HG02759 (cell line): ENCODE data around the gene H2AZ2.

ENCODE experiments used
- ATAC-seq: cut with Tn5 transposase; IDR thresholded peaks from one replicate; pipeline ENCODE4 v1.9.1; 2021; ENCODE audit warnings: mild to moderate bottlenecking, moderate library complexity; ENCODE audit not compliant: unreplicated experiment

The H2AZ2 gene

DNA sequence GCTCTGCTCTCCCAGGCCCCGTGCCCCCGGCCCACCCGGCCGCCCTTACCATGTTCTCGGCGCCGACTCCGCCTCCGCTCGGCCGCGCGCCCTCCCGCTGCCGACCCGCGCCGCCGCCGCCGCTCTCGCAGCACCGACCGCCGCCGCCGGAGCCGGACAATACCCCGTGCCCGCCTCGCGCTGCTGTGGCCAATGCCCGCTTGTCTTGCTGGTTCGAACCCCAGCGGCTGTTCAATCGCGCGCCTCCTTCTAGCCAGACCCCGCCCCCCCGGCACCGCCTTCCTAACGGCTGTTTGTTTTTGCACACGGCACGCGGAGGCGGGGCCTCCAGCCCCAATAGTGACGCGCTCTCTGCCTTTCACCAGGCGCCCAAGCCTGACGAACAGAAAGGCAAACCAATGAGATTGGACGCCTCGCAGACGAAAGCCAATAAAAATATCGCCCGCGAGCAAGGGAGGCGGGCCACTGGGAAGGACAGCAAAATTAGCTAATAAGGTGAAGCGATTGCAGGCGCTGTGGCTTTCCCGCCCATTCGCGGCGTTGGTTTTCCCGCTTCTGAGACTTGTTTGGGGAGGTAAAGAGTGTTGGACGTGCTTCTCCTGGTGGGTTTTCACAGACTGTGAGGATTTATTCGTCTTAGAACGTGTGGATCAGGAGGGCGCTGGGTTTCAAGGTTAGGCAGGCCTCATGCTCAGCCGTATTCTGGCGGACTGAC, at the start of gene H2AZ2:
Gene H2AZ2, minus strand, starts transcription at position 168 of the 715 bp plus-strand sequence. Its CDS starts 116 bp downstream, at position 52.
- ATAC-seq = peak; percentile 85

DNA sequence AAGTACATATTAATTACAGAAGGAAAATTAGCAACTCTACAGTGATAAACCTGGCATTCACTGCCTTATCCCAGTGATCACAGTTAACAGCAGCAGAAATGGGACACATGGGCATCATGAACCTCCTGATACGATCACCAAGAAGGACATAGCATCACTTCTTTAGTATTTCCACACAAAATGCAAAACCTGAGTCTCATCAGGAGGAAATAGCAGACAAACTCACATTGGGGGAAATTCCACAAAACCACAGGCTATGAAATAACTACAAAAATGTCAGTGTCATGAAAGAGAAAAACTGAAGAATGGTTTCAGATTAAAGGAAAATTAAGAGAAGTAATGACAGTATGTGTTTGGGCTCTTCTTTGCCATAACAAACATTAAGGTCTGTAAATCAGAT, 49.4 kb upstream of the H2AZ2 start:
- ATAC-seq = no peak

DNA sequence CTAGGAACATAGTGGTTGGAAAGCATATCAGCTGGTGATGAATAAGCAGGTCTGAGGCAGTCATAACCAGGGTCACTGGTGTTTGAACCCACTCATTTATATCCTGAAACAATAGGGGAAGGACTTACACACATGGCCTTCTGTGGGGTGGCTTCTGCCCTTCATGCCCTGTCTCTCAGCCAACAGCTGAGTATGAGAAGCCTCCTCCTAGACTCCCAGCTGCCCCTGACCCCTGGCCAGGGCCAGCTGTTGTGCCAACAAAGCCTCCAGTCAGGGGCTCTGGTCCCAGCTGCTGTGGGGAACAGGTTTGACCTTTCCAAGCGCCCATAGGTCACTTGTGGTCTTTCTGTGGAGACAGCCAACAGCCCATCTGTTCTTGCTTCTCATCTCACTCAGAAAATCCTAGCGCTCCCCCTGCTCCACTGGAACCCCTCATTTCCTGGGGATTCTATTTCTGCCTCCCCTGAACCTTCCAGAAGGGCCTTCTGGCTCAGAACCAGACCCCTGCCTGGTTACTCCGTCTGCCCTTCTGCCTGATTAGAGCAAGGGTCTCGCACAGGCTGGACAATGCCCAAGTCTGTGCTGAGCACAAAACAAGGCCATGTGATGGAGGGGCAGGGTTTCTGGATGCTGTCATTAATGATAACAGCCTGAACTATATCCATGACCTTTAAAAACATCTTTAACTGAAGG, 47.1 kb upstream of the H2AZ2 start:
- no peak for ATAC-seq

DNA sequence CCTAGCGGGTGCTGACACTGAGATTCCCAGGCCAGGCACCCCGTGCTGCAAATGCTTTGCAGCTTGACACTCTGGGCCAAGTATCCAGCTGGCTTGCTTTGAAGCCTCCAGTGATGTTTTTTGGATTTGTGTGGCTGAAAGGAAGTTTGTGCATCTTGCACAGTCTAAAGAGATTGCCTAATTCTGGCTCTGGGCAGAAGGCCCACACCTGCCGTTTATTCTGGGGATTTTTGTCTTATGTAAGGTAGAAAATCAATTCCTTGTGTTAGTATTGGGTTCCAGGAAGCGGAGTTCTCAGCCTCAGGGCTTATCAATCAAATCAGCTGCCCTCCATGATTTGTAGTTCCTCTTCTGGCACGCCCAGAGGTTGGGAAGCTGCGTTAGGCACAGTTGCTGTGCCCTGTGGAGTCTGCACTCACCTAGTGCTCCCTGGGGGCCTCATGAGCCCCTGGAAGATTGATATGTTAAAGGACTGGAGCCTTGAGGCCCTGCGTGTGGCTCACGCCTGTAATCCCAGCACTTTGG, 45.9 kb upstream of the H2AZ2 start:
- no peak for ATAC-seq

DNA sequence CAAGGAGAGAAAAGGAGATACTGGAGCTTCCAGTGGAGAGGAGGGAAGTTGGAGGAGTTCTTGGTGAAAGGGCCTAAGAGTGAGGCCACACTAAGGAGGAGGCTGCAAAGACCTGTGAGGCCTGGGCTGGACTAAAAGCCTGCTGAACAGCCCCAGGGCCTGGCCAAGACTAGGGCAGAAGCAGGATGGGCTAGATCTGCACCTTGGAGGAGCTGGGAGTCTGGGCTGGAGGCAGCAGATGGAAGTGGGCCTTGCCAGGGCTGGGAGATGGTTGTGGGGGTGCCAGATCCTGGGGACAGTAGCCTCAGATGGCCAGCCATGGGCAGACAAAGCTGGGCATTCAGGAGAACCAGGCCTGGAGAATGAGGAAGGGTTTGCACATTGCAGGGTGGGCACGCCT, 43.9 kb upstream of the H2AZ2 start:
- no peak for ATAC-seq

DNA sequence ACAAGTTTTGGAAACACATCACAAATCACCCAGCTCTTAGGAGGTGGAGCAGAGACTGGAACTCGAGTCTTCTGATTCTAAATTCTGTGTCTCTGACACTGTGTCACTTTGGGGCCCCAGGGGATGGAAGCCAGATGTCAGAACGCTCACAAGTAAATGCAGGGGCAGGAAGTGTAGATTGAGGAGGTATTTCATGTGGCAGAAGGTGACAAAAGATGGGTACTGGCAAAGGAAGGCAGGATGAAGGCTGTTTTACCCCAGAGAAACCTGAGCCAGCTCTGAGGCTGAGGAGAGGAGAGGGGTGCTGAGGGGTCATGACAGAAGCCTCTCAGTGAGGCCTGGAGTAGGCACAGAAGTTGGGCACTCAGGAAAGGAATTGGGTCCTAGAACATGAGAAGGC, 43.5 kb upstream of the H2AZ2 start:
- no peak for ATAC-seq

DNA sequence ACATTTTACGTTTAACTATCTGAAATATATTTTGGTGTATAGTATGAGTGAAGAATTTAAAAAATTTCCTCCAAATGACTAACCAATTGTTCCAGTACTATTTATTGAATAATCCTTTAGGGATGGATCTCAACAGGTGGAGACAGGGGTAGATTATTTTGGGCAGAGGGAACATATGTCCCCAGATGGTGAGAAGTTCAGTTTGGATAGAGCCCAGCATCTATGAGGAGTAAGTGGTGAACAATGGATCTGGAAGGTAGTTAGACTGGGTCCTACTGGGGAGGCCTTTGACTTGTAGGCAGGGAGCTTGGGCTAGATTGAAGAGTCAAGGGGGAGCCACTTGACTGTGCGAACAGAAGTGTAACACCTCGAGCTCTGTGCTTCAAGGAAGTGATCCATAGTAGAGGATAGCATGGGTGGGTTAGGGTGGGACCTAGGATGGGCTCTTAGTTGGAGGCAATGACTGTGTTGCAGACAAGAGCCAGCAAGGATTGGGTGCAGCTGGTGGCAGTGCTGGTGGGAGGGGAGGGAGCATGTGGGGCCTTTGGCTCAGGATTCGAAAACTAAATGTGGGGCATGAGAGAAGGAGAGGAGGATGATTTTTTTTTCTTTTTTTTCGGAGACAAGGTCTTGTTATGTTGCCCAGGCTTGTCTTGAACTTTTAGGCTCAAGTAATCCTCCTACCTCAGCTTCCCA, 41.3 kb upstream of the H2AZ2 start:
- no peak for ATAC-seq

DNA sequence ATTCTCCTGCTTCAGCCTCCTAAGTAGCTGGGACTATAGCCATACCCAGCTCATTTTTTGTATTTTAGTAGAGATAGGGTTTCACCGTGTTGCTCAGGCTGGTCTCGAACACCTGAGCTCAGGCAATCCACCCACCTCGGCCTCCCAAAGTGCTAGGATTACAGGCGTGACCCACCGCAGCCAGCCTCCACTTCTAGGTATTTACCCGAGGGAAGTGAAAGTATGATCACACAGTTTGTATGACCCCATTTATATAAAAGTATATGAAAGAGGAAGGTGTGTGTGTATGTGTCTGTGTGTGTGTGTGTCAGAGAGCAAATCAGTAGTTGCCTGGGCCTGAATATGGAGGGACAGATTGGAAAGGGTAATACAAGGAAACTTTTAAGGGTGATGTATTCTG, 39.4 kb upstream of the H2AZ2 start:
- no peak for ATAC-seq

DNA sequence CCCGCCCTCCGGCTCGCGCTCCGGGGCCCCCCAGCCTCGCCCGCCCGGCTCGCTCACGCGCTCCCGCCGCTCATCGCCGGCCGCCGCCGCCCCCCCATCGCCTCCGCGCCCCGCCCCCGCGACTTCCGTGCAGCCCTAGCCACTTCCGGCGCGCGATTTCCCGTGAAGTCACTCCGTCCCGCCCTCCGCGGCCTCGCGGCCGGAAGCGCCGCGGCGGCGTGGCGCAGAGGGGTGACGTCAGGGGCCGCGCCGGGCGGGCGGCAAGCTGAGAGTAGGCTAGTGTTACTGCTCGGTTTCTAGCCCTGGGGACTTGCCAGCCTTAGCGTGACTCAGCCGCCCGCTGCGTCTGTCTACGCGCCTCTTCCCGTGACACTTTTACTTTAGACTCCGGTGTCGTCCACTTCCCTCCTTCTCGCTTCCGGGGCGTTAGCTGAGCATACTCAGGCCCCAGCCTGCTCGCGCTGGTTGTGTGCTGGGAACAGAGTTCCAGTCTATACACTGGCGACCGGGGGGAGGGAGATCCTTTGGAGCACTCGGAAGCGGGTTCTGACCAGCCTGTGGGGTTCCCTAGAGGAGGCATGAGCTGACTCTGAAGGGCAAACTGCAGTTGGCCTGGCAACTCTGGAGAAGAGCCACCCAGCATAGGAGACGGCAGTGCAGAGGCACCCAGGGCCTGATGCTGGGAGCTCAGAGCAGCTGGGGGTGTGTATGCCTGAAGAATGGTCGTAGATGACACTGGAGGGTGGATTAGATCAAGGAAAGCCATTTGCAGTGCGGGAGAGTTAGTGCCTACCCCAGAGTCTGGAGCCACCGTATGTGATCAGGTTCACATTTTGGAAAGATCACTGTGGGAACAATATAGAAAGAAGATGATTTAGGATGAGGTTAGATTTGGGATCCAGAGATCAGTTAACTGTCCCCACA, 37.8 kb upstream of the H2AZ2 start, which contains the start of gene PURB:
Gene PURB, minus strand, starts transcription at position 137 of the 924 bp plus-strand sequence. CDS start 182 bp downstream, outside the sequence.
- ATAC-seq = peak; percentile 85

DNA sequence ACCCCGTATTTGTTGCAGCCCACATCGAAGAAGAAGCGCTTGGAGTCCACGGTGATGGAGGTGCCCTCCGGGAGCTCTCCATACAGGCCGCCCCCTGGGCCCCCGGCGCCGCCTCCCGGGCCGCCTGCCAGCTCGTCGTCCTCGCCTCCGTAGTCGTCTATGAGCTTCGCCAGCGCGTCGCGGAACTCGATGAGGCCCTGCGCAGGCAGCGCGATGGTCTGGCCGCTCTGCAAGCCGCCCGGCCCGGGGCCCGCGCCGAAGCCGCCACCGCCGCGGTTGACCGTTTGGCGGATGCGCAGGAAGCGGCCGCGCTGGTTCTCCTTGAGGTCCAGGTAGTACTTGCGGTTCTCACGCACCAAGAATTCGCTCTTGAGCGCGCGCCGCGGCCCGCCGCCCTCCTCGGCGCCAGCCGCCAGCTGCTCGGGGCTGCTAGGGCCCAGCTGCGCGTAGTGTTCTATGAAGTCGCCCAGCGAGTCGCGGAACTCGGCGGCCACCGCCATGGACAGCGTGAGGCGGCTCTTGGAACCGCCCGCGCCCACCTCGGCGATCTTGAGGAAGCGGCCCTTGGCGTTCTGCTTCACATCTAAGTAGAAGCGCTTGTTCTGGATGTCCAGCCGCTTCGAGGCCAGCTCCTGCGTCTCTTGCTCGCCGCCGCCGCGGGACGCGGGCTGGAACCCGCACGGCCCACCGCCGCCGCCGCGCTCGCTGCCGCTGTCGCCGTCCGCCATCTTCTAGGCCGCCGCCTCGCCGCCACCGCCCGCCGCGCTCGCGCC, 36.9 kb upstream of the H2AZ2 start:
- ATAC-seq = peak; percentile 27

DNA sequence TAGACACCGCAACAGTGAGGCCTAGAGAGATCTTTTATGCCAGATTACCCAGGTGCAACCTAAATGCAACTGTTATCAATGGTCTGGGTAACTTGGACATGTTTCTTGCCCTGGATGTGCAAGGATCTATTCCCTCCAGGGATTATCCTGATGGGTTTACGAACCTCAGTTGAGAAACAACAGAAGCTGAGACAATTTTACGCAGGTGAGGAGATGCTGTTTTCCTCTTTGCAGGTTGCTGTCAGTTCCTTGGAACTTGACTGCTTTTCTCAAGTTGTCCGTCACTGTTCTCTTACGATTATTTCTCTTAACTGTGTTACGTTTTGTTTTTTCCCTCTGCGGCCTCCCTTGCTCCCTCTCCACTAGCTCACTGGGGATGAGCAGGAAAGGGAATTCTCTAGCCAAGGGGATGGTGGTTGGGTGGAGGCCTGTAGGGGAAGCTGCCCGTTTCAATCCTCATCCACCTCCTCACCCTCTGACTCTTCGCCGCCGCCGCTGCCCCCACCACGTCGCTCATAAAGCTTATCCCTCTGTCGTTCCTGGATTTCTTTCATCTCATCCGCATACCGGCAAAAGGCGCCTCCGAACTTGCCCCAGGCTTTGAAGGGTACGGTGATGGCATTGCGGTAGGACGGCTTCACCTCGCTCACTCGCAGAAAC, 36.2 kb upstream of the H2AZ2 start:
- no peak for ATAC-seq

DNA sequence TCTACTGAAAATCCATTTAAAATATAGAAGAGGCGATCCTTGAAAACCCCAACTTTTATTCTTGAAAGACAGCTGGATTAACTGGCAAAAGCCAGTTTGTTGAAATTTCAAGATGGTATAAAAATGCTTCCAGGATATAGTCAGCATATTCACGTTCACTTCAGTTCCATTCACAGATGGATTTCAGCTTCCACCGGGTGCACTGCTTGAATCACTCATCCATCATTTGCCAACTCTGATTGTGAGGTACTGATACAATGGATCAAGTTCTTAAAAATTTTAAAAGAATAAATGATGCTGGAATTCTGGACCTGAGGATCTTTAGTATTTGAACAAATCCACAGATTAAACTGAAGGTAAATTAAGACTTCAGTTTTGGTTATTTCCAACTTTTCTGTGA, 35.0 kb upstream of the H2AZ2 start:
- no peak for ATAC-seq

DNA sequence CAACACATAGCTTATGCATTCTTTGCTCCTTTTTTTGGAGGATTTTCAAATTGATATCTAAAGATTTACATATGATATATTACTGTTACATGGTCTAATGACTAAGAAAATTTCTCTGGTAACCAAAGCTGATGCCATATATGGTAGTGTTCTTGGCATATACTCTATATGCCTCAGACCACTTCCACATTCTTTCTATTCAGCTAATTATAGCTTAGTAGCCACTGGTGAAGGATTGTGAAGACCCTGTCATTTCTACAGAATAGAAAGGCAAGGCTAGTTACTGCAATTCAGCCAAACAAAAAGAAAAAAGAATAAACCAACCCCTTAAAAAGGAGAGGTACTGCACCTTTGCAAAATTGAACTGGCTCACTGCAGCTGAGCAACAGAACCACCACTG, 33.7 kb upstream of the H2AZ2 start:
- no peak for ATAC-seq

DNA sequence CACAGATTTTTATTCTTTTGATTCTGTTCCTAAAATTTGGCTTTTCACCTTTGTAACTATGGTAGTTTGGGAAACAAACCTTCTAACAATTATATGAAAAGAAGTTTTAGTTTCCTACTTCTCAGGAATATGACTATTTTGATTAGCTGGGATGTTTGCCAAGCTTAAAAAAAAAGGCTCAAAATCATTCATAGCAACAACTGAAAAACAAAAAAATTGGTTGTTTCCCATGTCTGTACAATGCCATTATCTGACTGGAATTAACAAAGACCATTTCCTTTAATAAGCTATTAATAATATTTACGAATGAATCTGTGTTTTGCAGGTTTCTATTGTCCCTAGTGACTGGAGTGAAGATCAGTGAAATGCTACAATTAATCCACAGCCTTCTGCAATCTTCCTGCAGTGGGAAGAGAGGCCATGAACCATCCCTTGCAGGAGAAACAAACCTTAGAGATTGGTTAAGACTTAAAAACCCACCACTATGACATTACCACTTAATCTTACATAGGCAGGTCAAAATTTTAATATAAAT, 33.2 kb upstream of the H2AZ2 start:
- no peak for ATAC-seq

DNA sequence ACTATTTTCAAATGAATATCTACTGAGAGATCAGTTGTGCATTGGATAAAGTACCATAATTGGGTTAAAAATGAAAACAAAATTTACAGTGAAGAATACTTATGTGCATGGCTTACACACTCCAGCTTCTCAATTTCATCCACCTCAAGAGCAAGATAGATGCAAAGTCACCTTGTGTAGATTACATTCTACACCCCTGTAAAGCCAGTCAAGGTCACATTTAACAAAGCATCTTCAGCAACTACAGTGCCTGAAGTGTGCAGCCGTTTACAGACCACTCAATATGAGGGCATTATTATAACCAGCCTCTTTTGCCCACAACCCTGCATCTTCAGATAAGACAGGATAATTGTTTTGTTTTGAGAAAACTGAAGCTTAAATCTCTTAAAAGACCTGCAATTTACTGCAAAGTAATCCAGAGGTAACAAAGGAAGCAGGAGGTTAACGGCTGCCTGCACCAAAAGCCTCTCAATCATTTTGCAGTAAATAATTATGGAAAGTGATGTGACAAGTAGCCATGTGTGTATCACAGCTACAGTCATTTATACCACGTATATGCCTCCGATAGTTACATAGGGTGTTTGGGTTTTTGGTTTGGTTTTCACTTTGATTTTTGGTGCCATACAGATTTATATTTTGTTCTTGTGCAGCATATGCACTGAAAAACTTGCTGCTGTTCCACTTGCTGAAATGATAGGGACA, 32.6 kb upstream of the H2AZ2 start:
- ATAC-seq = no peak

DNA sequence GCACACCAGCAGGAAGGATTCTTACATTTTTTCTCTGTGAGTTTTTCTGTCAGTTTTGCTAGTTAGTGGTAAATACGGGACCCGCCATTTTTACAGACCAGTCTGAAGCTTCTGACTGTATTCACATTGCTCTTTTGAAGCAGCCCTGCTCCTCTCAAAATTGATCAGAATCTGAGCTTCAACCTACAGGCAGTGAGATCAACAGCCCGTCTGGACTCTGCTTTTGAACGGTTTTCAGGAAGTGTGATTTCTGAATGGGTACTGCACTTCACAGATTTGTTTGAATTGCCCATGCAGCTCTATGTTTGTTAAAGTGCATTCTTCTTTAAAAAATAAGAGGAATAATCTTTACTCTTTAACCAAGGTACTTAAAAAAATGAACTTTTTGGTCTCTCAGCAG, 28.5 kb upstream of the H2AZ2 start:
- ATAC-seq = no peak

DNA sequence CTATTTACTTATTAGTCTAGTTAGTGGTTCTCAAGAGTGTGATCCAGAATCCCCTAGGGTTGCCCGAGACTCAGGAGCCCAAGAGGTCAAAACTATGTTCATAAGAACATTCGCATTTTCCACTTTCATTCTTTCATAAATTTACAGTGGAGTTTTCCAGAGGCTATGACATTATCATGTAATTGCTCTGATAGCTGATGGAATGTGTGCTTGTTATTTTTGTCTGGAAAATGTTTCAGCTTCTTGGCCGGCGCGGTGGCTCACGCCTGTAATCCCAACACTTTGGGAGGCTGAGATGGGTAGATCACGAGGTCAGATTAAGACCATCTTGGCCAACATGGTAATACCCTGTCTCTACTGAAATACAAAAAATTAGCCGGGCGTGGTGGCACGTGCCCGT, 27.4 kb upstream of the H2AZ2 start:
- no peak for ATAC-seq

DNA sequence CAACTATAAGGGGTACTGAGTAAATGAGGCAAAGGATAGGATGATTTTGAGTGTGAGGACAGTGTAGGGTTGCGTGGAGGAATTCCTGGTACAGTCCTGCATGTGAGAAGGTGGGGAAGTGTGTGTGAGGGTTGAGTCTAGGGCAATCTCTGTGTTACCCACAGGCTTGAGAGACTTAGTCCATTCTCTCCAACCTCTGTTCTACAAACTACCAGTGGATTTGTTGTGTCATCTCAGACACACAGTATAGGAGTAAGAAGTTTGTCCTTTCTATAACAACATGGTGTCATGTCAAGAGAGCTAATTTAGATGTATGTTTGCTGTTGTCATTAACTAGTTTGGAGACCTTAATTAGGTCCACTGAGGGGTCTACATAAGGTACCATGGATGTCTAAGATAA, 24.9 kb upstream of the H2AZ2 start:
- ATAC-seq = no peak
